T-helper 9 cell (primary cell): ENCODE data around the gene CD22.

Experiments
- DNase-seq: peaks from one replicate; pipeline ENCODE4 v3.0.0-alpha.2; 2020

Gene CD22

DNA sequence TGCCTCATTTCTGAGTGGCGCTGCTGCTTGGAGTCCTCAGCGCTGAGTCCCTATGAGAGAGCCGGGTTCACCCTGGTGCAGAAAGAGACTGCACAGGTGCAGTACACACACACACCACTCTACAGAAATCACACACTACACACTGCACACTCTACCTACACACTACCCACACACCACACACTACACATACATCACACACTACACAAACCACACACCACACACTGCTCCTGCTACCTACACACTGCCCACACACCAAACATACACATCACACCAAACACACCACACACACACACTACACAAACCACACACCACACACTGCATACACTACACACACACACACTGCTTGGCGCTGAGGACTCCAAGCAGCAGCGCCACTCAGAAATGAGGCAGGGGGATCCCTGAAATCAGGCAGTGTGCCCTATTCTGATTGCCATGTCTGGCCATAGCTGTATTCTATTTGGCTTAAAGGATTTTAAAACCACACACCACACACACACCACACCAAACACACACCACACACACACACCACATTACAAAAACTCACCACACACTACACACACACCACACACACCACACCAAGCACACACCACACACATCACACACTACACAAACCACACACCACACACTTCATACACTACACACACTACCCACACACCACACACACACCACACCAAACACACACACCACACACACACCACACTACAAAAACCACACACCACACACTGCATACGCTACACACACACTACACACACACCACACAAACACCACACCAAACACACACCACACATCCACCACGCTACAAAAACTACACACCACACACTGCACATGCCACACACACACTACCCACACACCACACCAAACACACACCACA, 32.1 kb upstream of the CD22 start:
- no peak for DNase-seq

DNA sequence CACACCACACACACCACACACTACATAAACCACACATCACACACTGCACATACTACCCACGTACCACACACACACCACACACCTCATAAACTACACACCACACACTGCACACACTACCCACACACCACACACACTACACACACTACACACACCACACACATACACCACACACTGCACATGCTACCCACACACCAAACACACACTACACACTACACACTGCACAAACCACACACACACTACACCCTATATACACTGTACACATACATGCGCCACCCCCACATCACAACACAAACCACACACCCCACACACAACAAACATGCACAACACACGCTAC, 31.5 kb upstream of the CD22 start:
- DNase-seq, result no peak

- DNase-seq, result no peak
These were observed 31.1 kb upstream of the CD22 start for GRCh38 chr19:35297922-35298321.

- no peak for DNase-seq
These were observed 30.4 kb upstream of the CD22 start for GRCh38 chr19:35298561-35298972.

DNA sequence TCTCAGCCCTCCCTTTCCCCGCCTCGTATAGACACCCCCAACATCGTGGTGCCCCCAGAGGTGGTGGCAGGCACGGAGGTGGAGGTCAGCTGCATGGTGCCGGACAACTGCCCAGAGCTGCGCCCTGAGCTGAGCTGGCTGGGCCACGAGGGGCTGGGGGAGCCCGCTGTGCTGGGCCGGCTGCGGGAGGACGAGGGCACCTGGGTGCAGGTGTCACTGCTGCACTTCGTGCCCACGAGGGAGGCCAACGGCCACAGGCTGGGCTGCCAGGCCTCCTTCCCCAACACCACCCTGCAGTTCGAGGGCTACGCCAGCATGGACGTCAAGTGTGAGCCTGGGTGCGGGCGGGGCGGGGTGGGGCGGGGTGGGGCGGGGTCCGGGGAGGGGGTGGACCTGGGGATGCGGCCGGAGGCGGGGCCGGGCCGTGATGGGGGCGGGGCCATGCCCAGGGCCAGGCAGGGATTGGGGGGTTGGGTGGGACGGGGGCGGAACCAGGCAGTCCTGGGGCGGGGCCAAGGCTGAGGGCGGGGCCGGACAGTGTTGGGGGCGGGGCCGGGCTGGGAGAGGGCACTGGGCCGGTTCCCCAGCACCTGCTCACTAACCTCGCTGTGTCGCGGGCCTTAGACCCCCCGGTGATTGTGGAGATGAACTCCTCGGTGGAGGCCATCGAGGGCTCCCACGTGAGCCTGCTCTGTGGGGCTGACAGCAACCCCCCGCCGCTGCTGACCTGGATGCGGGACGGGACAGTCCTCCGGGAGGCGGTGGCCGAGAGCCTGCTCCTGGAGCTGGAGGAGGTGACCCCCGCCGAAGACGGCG, 29.3 kb upstream of the CD22 start:
- no peak for DNase-seq

GRCh38 chr19:35300339-35300649, 28.7 kb upstream of the CD22 start:
- DNase-seq, result no peak

- DNase-seq, result no peak
These were observed 27.0 kb upstream of the CD22 start for GRCh38 chr19:35301961-35302360.

DNA sequence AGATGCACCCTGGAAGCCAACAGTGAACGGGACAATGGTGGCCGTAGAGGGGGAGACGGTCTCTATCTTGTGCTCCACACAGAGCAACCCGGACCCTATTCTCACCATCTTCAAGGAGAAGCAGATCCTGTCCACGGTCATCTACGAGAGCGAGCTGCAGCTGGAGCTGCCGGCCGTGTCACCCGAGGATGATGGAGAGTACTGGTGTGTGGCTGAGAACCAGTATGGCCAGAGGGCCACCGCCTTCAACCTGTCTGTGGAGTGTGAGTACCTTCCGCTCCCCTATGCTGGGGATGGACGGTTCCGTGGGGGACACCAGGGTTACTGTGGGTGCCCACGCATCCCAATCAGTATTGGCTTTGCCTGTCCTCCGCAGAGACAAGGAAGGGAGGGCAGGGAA, 26.5 kb upstream of the CD22 start:
- DNase-seq, result no peak

DNA sequence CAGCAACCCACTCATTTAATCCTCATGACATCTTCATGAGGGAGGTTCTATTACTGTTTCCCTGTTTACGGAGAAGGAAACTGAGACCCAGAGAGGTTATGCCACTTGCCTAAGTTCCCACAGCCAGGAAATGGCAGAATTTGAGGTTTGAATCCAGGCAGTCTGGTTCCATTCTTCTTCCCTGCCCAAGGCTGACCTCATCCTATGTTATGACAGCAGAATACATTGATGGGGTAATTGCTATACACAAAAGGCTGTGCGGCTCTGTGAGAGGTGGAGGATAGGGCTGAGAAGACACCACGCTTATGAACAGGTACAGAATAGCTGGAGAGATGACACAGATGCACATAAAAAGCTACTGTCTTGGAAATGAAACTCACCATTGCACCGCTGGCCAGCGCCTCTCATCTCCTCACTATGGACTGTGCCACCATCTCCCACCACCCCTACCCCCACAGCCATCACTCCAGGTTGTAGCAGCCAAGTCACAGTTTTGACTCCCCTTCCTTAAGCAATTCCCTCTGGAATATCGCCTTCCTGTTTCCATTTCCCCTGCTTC, 25.6 kb upstream of the CD22 start:
- no peak for DNase-seq

DNA sequence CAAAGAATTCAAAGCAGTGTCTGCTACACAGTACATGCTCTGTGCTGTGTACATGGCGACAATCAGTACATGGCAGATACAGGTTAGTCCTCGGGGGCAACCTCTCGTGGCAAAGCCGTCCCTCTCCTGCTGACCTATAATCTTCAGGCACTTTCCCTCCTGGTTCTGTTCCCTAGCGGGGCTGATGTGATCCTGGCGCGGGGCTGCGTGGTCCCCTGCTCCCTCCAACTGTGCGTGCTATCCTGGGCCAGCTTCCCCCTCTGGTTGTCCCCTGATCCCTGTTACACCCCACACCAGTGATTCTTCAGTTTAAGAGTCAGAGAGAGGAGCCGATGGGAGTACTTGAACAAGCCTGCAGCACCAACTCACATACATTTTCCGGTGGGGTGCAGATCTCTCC, 25.0 kb upstream of the CD22 start:
- no peak for DNase-seq

DNA sequence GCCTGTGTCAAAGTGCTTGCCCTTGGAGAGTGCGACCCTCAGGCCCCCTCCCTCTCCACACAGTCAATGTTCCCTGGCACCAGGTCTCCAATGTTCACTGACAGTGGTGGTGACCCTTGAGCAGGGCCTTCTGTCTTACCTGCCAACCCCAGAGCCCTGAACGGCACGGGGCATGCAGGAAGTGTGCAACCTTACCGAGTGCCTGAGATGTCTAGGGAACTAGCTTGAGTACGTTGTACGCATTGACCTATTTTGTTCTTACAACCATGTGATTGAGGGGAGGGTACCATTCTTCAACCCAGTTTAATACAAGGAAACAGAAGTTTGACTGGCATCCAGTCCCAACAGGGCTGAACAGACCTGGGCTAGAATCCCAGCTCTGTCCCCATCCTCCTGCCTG, 23.8 kb upstream of the CD22 start:
- no peak for DNase-seq

- DNase-seq, result no peak
These were observed 22.3 kb upstream of the CD22 start for GRCh38 chr19:35306473-35307246.

DNA sequence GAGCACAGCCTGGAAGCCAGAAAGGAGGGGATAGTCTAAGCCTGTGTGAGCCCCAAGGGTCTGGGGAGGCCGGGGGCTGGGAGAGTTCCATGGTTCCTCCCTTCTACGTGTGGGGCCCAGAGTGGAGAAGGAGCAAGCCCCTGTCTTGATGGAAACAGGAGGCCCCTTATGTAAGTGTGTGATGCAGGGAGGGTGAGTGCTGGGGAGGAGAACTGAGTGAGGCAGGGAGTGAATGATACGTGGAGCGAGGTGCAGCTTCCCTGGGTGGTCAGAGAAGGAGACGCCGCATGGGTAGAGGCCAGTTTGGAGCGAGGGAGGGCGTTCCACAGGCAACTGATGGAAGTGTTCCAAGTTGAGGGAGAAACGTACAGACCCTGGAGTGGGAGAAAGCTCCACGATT, 21.1 kb upstream of the CD22 start:
- no peak for DNase-seq

GRCh38 chr19:35308910-35309309, 20.1 kb upstream of the CD22 start:
- DNase-seq, result no peak

GRCh38 chr19:35309481-35310279, 19.3 kb upstream of the CD22 start:
- DNase-seq, result no peak

DNA sequence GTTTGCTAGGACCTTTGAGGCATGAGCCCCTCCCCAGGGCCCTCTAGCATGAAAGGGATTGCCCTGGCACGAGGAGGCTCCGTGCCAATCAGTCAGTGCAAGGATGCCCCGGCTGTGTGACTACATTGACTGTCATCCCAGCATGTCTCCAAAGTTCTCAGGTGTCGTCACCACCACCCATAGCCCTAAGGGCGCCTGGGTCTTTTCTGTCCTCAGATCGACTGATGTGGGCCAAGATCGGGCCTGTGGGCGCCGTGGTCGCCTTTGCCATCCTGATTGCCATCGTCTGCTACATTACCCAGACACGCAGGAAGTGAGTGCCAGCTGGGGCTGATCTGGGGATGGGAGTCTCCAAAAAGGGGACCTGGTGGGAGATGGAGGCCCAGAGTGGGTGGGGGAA, 18.7 kb upstream of the CD22 start:
- no peak for DNase-seq

DNA sequence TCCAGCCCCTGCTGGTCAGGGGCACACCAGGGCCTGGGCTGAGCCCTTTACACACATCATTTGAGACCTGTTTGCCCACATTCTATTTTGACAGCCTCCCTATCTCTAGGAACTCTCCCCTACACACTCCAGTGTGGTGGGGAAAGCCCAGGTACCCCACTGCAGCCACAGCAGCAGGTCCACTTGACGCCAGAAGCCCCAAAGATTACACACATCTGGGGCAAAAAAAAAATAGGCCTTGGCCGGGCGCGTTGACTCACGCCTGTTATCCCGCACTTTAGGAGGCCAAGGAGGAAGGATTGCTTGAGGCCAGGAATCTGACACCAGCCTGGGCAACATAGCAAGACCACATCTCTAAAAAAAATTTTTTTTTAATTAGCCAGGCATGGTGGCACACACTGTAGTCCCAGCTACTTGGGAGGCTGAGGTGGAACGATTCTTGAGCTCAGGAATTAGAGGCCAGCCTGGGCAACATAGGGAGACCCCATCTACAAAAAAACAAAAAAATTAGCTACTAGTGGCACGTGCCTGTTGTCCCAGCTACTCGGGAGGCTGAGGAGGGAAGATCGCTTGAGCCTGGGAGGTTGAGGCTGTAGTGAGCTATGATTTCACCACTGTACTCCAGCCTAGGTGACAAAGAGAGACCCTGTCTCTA, 18.0 kb upstream of the CD22 start:
- no peak for DNase-seq

DNA sequence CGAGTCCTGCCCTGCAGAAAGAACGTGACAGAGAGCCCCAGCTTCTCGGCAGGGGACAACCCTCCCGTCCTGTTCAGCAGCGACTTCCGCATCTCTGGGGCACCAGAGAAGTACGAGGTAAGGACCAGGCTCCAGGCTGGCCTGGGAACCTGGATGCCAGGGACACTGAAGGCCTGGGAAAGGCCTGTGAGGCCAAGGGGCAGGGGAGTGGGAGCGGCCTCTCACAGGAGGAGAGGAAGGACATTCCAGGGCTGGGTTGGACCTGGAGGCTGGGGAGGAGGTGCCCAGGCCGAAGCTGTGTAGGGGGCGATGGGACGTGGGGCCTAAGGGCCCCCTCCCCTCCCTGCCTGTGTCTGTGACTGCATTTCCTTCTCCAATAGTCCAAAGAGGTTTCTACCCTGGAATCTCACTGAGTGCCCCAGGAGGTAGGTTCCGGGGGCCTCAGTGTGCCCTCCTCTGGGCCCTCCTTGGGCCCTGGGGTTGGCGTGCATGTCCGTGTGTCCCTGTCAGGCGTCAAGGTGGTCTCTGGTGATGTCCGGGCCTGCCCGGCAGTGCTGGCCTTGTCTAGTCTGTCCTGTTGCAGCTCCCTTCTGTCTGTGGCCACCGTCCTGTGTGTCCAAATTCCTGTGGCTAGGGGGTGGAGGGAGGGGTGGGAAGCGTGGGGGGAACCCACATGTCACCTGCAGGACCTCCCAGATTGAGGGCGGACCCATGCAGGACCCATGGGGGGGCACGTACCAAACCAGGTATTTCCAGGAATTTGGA, 16.9 kb upstream of the CD22 start:
- DNase-seq, result no peak

DNA sequence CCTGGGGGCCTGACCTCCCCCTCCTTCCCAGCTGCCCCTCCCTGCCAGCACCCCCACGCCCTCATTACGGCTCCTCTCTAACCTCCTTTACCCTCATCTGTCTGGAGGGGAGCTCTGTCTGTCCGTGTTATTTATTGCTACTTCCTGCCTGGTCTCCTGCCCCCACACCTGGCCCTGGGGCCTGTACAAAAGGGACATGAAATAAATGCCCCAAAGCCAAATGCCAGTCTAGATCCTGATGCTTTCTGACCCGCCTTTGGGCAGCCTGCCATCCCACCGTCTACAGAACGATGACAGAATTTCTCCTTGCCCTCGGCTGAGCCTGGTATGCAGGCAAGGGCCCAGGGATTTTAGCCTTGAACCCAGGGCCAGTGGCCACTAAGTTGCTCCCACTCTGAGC, 15.4 kb upstream of the CD22 start:
- DNase-seq, result no peak

- no peak for DNase-seq
These were observed 15.0 kb upstream of the CD22 start for GRCh38 chr19:35314031-35314430.

DNA sequence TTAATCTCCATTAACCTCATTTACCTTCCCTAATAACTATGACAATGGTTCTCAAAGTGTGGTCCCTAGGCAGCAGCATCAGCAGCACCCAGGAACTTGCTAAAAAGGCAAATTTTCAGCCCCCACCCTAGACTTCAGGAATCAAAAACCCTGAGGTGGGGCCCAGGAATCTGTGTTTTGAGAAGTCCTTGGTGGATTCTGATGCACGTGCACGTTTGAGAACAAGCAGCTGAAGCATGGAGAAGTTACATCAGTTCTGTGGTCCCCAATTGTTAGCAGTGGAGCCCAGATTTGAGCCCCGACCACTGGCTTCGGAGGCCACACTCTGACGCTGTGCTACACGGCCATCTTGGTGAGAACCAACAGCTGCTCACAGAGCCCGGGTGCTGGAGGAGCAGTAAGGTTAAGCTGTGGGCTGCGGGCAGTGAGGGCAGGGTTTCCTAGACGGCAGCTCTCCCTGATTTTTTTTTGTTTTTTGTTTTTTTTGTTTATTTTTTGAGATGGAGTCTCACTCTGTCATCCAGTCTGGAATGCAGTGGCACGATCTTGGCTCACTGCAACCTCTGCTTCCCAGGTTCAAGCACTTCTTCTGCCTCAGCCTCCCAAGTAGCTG, 14.0 kb upstream of the CD22 start:
- DNase-seq, result no peak
